Measurements from ENCODE around the gene ZSWIM6. TPM values are rescaled to one million over a fixed set of nuclear protein-coding genes. Genes with fewer than 3 reads are reported as not detected.

Gene ZSWIM6
- total and polyA plus RNA-seq, 2 of the 4 experiments (the other 2 are of a cell fraction), result 10.8 to 14.1 TPM

DNA sequence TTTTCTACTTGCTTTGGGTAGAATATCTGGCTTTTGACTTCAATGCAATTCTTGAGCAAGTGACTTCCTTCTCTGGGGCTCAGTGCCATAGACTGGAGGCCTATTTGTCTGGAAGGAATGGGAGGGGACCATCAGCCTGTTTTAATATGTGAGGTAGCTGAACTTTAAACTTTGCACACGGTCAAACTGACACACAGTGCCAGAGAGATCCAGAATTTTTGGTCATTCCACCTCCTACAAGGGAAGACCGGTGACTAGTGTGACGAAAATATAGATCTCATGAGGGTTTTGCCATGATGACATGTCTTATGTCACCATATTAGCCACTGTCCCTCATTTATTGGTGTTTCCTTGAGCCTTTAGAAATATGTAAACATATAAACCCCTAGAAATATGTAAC lies 44.6 kb upstream of the ZSWIM6 start:
- H2BK20ac ChIP-seq (ENCODE audit: low read depth, low read length), result no peak overlapping the region
- H2BK120ac ChIP-seq (ENCODE audit: low read depth, low read length), result no peak overlapping the region
- H3K18ac ChIP-seq (ENCODE audit: low read depth, low read length), result no peak overlapping the region
- H3K4ac ChIP-seq (ENCODE audit: low read depth, low read length), result no peak overlapping the region
- H4K91ac ChIP-seq (ENCODE audit: insufficient read depth, low read depth, low read length), result no peak overlapping the region
- peaks cover 0 to 4% of the 10 kb centered on the region in 2 experiments; a peak in 1 of 4 replicates for H3K79me1 ChIP-seq (ENCODE audit: low read depth in 1 of 2, low read length in 2 of 2)
- H3K36me3 ChIP-seq (ENCODE audit: control insufficient read depth, insufficient read depth, low read length), result no peaks in the 10 kb centered on the region
- no peak overlapping the region for H3K14ac ChIP-seq (replicated peaks; ENCODE audit: low read depth, low read length)
- H3K27me3 ChIP-seq (ENCODE audit: control insufficient read depth, insufficient read depth, low read length), result no peaks in the 10 kb centered on the region
- no peak overlapping the region for H3K23ac ChIP-seq (ENCODE audit: low read depth, low read length)
- in situ Hi-C loops (cut with MboI; ENCODE audit: low sequenced_read_pairs) (no loop called here), dilution Hi-C loops (cut with HindIII; ENCODE audit: low sequenced_read_pairs, unreplicated experiment) (no loop called here), intact Hi-C loops (cut with micrococcal nuclease) (no loop called here)
- ATAC-seq (ENCODE audit: low read depth) (no peak), DNase-seq (no peak)
- H2AFZ ChIP-seq (replicated peaks; ENCODE audit: low read length, poor library complexity), result no peak overlapping the region
- no peak overlapping the region for H3K4me2 ChIP-seq (ENCODE audit: low read depth, low read length)
- H2AK9ac ChIP-seq (replicated peaks; ENCODE audit: low read depth, low read length, poor library complexity), result no peak overlapping the region
- BruUV-seq (replicated peaks), result no TSS peak
- H3K9ac ChIP-seq (ENCODE audit: low read depth, low read length), result no peak overlapping the region
- H4K20me1 ChIP-seq (ENCODE audit: insufficient read depth, low read length), result no peaks in the 10 kb centered on the region
- peaks cover 17% of the 10 kb centered on the region for H3K4me1 ChIP-seq (ENCODE audit: control insufficient read depth, insufficient read depth, low read length)
- no CpG with 5 or more reads among the region's 3 CpGs for WGBS, 2 experiments (ENCODE audit: extremely low coverage in 2 of 2, insufficient read length in 1 of 2)
- CTCF ChIA-PET, result no interaction called here
- H3K9me3 ChIP-seq (ENCODE audit: control insufficient read depth, insufficient read depth, low read length), result 0 out of 2 replicates have a peak, but pooled peaks cover 2% of the 10 kb centered on the region
- peaks cover 20% of the 10 kb centered on the region for H3K9me1 ChIP-seq (ENCODE audit: insufficient read depth, low read length)
- POLR2A ChIA-PET (ENCODE audit: unreplicated experiment), result no interaction called here
- no peak overlapping the region for H4K8ac ChIP-seq (ENCODE audit: low read depth in 2 of 2, low read length in 2 of 2)
- TF ChIP-seq RFX5 (IDR thresholded peaks at IDR 0.05; ENCODE audit: low read depth, low read length) (no peak), USF2 (IDR thresholded peaks at IDR 0.05; ENCODE audit: low read depth, low read length) (no peak), MXI1 (IDR thresholded peaks at IDR 0.05; ENCODE audit: borderline replicate concordance, low read depth, low read length) (no peak), RCOR1 (IDR thresholded peaks at IDR 0.05; ENCODE audit: insufficient replicate concordance, low read length) (no peak), MAFK (IDR thresholded peaks at IDR 0.05; ENCODE audit: low read depth, low read length) (no peak), NFE2L2 (IDR thresholded peaks at IDR 0.05; ENCODE audit: low read depth, low read length) (no peak), CTCF (conservative IDR thresholded peaks at IDR 0.05; ENCODE audit: low read depth, low read length) (no peak), CHD1 (IDR thresholded peaks at IDR 0.05; ENCODE audit: low read depth, low read length) (no peak), MAZ (IDR thresholded peaks at IDR 0.05; ENCODE audit: borderline replicate concordance, low read depth, low read length) (no peak), BHLHE40 (IDR thresholded peaks at IDR 0.05; ENCODE audit: low read depth, low read length) (no peak), POLR2A (IDR thresholded peaks at IDR 0.05; ENCODE audit: low read depth, low read length) (no peak), FOS (IDR thresholded peaks at IDR 0.05; ENCODE audit: low read depth, low read length) (no peak), CEBPB (IDR thresholded peaks at IDR 0.05; ENCODE audit: low read depth, low read length) (no peak), SMC3 (IDR thresholded peaks at IDR 0.05; ENCODE audit: low read depth, low read length) (no peak), RAD21 (IDR thresholded peaks at IDR 0.05; ENCODE audit: low read length) (no peak)
- H2BK5ac ChIP-seq (ENCODE audit: low read depth, low read length, poor library complexity, severe bottlenecking), result no peak overlapping the region
- H2AK5ac ChIP-seq (ENCODE audit: low read depth, low read length), result no peak overlapping the region
- no peak overlapping the region for H4K5ac ChIP-seq (ENCODE audit: low read depth, low read length)
- H2BK15ac ChIP-seq (ENCODE audit: low read depth, low read length), result no peak overlapping the region
- no peak overlapping the region for H3K56ac ChIP-seq (ENCODE audit: extremely low read depth, insufficient read depth, low read length)
- H3K27ac ChIP-seq (ENCODE audit: insufficient read depth, low read length), result no peak overlapping the region
- H3K4me3 ChIP-seq (ENCODE audit: insufficient read depth, low read depth, low read length), result no peak overlapping the region
